HepG2 (cell line): Measurements from ENCODE around the gene ANTXR1. TPM values are rescaled to one million over a fixed set of nuclear protein-coding genes. Genes with fewer than 3 reads are reported as not detected.

Source experiments
- CTCF ChIP-seq: sonication (generic); formaldehyde crosslinking; IDR thresholded peaks from 2 replicates; pipeline ENCODE4 v1.5.0; 2020; ENCODE audit warnings: mild to moderate bottlenecking, missing genetic modification reagents, moderate library complexity
- KIAA2018 ChIP-seq: sonication (generic); formaldehyde crosslinking; IDR thresholded peaks from 2 replicates; pipeline ENCODE4 v1.5.0; 2020; ENCODE audit warnings: mild to moderate bottlenecking, missing genetic modification reagents, borderline replicate concordance
- STAG1 ChIP-seq: sonication (generic); formaldehyde crosslinking; IDR thresholded peaks from 2 replicates; pipeline ENCODE4 v1.4.0; 2020; ENCODE audit warnings: missing genetic modification reagents
- ZBTB40 ChIP-seq, 2 experiments: fragments of 450-650 bp in 1 of 2; sonication (generic) in 1 of 2; formaldehyde crosslinking in 1 of 2; IDR thresholded peaks; 2 replicates each; pipeline versions ENCODE4 v1.6.1 to v1.8.0; 2016 to 2022; ENCODE audit warnings: antibody characterized with exemption in 1 of 2, mild to moderate bottlenecking in 1 of 2, missing genetic modification reagents in 1 of 2
- ZNF232 ChIP-seq: sonication (generic); formaldehyde crosslinking; IDR thresholded peaks from 2 replicates; pipeline ENCODE4 v1.4.0; 2020; ENCODE audit warnings: missing genetic modification reagents, borderline replicate concordance
- polyA plus RNA-seq, 8 experiments: library from polyadenylated mRNA; depleted of rRNA in 3 of 8; stranded (reverse) in 7 of 8; unstranded in 1 of 8; fragments of >200 nt; fragmentation: Illumina TruSeq in 4 of 8; extraction: Trizol in 4 of 8; gene quantifications; 2 replicates each; pipeline versions ENCODE4 v1.2.1 to v1.2.3, GENCODE V29; 2011 to 2016; ENCODE audit warnings: low read depth in 4 of 8, missing spikeins in 1 of 8, mixed read lengths in 1 of 8; ENCODE audit not compliant: insufficient read depth in 1 of 8
- total RNA-seq, 5 experiments: library from RNA; depleted of rRNA; stranded (reverse); fragments of >200 nt; fragmentation: Illumina TruSeq; extraction: Trizol; gene quantifications; 2 replicates each; pipeline ENCODE4 v1.2.3, GENCODE V29; 2016; ENCODE audit warnings: low read depth in 1 of 5

Gene ANTXR1
- total and polyA plus RNA-seq, 2 of the 13 experiments (the other 11 are each of a cell fraction or from before 2014, with no cell fraction given): 4.5 to 12.7 TPM

DNA sequence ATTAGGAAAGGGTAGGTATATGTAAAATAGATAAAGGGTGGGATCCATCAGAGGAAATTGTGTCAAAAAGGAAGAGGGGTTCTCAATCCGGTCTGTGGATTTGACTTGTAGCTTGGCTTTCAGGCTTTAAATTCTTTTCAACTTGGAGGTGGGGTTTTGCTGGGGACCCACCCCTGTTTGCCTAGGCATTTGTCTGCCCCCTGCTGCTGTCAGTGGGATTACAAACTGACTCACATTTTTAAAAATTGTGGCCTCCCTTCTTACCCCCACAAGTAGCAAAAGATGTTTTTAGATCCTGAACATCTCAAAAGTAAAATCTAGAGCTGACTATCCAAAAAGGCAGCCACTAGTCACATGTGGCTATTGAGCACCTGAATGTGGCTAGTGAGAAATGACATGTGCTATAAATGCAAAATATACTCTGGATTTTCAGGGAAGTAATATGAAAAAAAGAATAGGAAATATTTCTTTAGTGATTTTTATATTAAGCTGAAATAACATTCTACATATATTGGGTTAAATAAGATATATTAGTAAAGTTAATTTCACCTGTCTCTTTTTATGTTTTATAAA lies 195.1 kb downstream of the ANTXR1 start (continued):
- no peak for TF ChIP-seq ZBTB40 (IDR thresholded peaks at IDR 0.05)
- TF ChIP-seq ZBTB40 (CRISPR knock-in tag; IDR thresholded peaks at IDR 0.05): no peak
- no peak for TF ChIP-seq ZNF232
- peak; percentile 30; the same call in 1 of the 2 replicates for TF ChIP-seq CTCF (CRISPR knock-in tag)
- peak; percentile 51 for TF ChIP-seq STAG1 (CRISPR knock-in tag)
- no peak for TF ChIP-seq KIAA2018
